Endothelial cell of umbilical vein (primary cell): ENCODE data around the gene ADRA2C. TPM values are rescaled to one million over a fixed set of nuclear protein-coding genes. Genes with fewer than 3 reads are reported as not detected.

Experiments used
- BruUV-seq: library from RNA; stranded (reverse); fragments of 400-500 nt; replicated peaks from 2 replicates; lab custom pipeline; 2021; lab: Mats Ljungman, UMichigan
- CTCF ChIA-PET: fragments of 300-600, 350-600 bp; sonication (Branson Sonifier 250); formaldehyde crosslinking; loops from one replicate; lab custom pipeline; 2021; ENCODE audit warnings: antibody characterized with exemption, inconsistent platforms; lab: Charles Lee
- POLR2A ChIA-PET: fragments of 300-600, 350-600 bp; sonication (Branson Sonifier 250); formaldehyde crosslinking; loops from one replicate; lab custom pipeline; 2021; ENCODE audit warnings: antibody characterized with exemption, inconsistent platforms; lab: Charles Lee
- DNase-seq: peaks from one replicate; pipeline ENCODE4 v3.0.0-alpha.2; 2011; ENCODE audit warnings: low read depth, low spot score
- FAIRE-seq: peaks from 2 replicates; lab custom pipeline; 2011; peaks lifted over from hg19 to GRCh38; lab: Jason Lieb, UNC
- H2AFZ ChIP-seq: 2 replicates; pipeline ENCODE4 v1.6.0; 2012; ENCODE audit warnings: low read depth, low read length, control low read depth, inconsistent platforms
- H3K27ac ChIP-seq: 2 replicates; pipeline ENCODE4 v1.5.1; 2011; ENCODE audit warnings: low read depth, mild to moderate bottlenecking, control low read depth, low read length, moderate library complexity; ENCODE audit not compliant: insufficient read depth
- H3K27me3 ChIP-seq, 2 experiments: 2 replicates each; pipeline versions ENCODE4 v1.6.0 to v1.6.1; 2011; ENCODE audit warnings: low read length in 2 of 2, mixed read lengths in 1 of 2; ENCODE audit not compliant: control insufficient read depth in 2 of 2, insufficient read depth in 2 of 2
- H3K36me3 ChIP-seq, 2 experiments: 2 replicates in 1 of 2; 3 replicates in 1 of 2; pipeline ENCODE4 v1.5.1; 2011; ENCODE audit warnings: low read length in 2 of 2, mild to moderate bottlenecking in 1 of 2, moderate library complexity in 1 of 2; ENCODE audit not compliant: control insufficient read depth in 2 of 2, insufficient read depth in 2 of 2; ENCODE audit errors: extremely low read depth in 1 of 2
- H3K4me1 ChIP-seq: 3 replicates; pipeline ENCODE4 v1.5.1; 2011; ENCODE audit warnings: mild to moderate bottlenecking, low read length; ENCODE audit not compliant: control insufficient read depth, insufficient read depth; ENCODE audit errors: extremely low read depth
- H3K4me2 ChIP-seq: 2 replicates; pipeline ENCODE4 v1.6.1; 2011; ENCODE audit warnings: low read length, control low read depth, mixed read lengths; ENCODE audit not compliant: insufficient read depth
- H3K4me3 ChIP-seq, 3 experiments: fragments of 200-600 bp in 1 of 3; sonication (generic), shearing (Covaris generic) in 1 of 3; replicated peaks in 1 of 3; 2 replicates each; pipeline ENCODE4 v1.5.1; 2011 to 2016; ENCODE audit warnings: control low read depth in 3 of 3, low read length in 3 of 3, mild to moderate bottlenecking in 2 of 3, inconsistent platforms in 1 of 3, low read depth in 1 of 3, moderate library complexity in 1 of 3; ENCODE audit not compliant: insufficient read depth in 1 of 3
- H3K79me2 ChIP-seq: 2 replicates; pipeline ENCODE4 v1.6.0; 2012; ENCODE audit warnings: low read length, inconsistent platforms; ENCODE audit not compliant: control insufficient read depth, insufficient read depth
- H3K9ac ChIP-seq: replicated peaks from 2 replicates; pipeline ENCODE3; 2011; ENCODE audit warnings: low read length, control low read depth; ENCODE audit not compliant: insufficient read depth; ENCODE audit errors: extremely low read depth
- H3K9me1 ChIP-seq: replicated peaks from 3 replicates; pipeline ENCODE4 v1.6.0; 2011; ENCODE audit warnings: mild to moderate bottlenecking, low read length; ENCODE audit not compliant: control insufficient read depth, insufficient read depth; ENCODE audit errors: extremely low read depth
- H3K9me3 ChIP-seq: replicated peaks from 2 replicates; pipeline ENCODE4 v1.5.1; 2012; ENCODE audit warnings: low read length, inconsistent platforms; ENCODE audit not compliant: control insufficient read depth, insufficient read depth
- H4K20me1 ChIP-seq: replicated peaks from 2 replicates; pipeline ENCODE3; 2011; ENCODE audit warnings: mild to moderate bottlenecking, low read length; ENCODE audit not compliant: control insufficient read depth, insufficient read depth; ENCODE audit errors: extremely low read depth
- EZH2 ChIP-seq: IDR thresholded peaks from 2 replicates; pipeline ENCODE4 v1.6.1; 2012; ENCODE audit warnings: borderline replicate concordance, low read depth, mild to moderate bottlenecking, moderate library complexity, low read length, inconsistent platforms; ENCODE audit not compliant: severe bottlenecking
- FOS ChIP-seq: IDR thresholded peaks from 2 replicates; pipeline ENCODE4 v1.6.1; 2011; ENCODE audit warnings: mild to moderate bottlenecking, low read length, moderate library complexity, borderline replicate concordance; ENCODE audit not compliant: insufficient read depth
- GATA2 ChIP-seq: IDR thresholded peaks from 2 replicates; pipeline ENCODE4 v1.7.0; 2011; ENCODE audit warnings: low read depth, mild to moderate bottlenecking, moderate library complexity, mixed read lengths, low read length; ENCODE audit not compliant: insufficient read length, insufficient read depth
- JUN ChIP-seq: IDR thresholded peaks from 2 replicates; pipeline ENCODE4 v1.6.1; 2011; ENCODE audit warnings: borderline replicate concordance, low read depth; ENCODE audit not compliant: insufficient read length, insufficient read depth
- MYC ChIP-seq: IDR thresholded peaks from one replicate; pipeline ENCODE4 v1.6.1; 2011; ENCODE audit warnings: mild to moderate bottlenecking, low read depth, low read length
- POLR2A ChIP-seq: IDR thresholded peaks from 2 replicates; pipeline ENCODE4 v1.6.1; 2012; ENCODE audit warnings: low read depth, mild to moderate bottlenecking, control low read depth, low read length
- POLR2AphosphoS5 ChIP-seq: IDR thresholded peaks from 2 replicates; pipeline ENCODE4 v1.6.1; 2012; ENCODE audit warnings: low read depth, mild to moderate bottlenecking, control low read depth, low read length, moderate library complexity; ENCODE audit not compliant: insufficient read depth
- dilution Hi-C: fragments of 300-500 bp; cut with MboI; formaldehyde crosslinking; loops from one replicate; pipeline ENCODE4 v1.15.0; 2019; ENCODE audit warnings: low sequenced_read_pairs; ENCODE audit not compliant: extremely low pct_ligation_motif_present
- intact Hi-C: fragments of 100-400 bp; cut with micrococcal nuclease; formaldehyde crosslinking; loops from one replicate; pipeline ENCODE4 v1.10.0; 2022
- polyA plus RNA-seq, 4 experiments: library from polyadenylated mRNA; depleted of rRNA in 3 of 4; stranded (reverse) in 3 of 4; unstranded in 1 of 4; fragments of >200 nt; gene quantifications; 2 replicates each; pipeline versions ENCODE4 v1.2.1 to v1.2.3, GENCODE V29; 2011 to 2012; ENCODE audit warnings: missing spikeins in 1 of 4
- total RNA-seq: library from RNA; stranded (reverse); gene quantifications from 2 replicates; pipeline ENCODE4 v1.2.3, GENCODE V29; 2021
- TF ChIP-seq, protein P1 (sequence below): IDR thresholded peaks from 2 replicates; pipeline ENCODE4 v1.6.1; 2011; ENCODE audit not compliant: insufficient read depth, insufficient read length
- TF ChIP-seq, protein P2 (sequence below), 2 donors: IDR thresholded peaks; 1 replicate in 1 of 2; 2 replicates in 1 of 2; pipeline ENCODE4 v1.5.1; 2011; ENCODE audit warnings: low read length in 2 of 2, mild to moderate bottlenecking in 2 of 2, moderate library complexity in 2 of 2, control low read depth in 1 of 2, inconsistent platforms in 1 of 2, low read depth in 1 of 2; ENCODE audit not compliant: insufficient read depth in 1 of 2; ENCODE audit errors: extremely low read depth in 1 of 2

Gene ADRA2C
- total and polyA plus RNA-seq, 2 donors (not counting 3 experiments of a cell fraction or from before 2014, with no cell fraction given) = 0.03 to 0.40 TPM

DNA sequence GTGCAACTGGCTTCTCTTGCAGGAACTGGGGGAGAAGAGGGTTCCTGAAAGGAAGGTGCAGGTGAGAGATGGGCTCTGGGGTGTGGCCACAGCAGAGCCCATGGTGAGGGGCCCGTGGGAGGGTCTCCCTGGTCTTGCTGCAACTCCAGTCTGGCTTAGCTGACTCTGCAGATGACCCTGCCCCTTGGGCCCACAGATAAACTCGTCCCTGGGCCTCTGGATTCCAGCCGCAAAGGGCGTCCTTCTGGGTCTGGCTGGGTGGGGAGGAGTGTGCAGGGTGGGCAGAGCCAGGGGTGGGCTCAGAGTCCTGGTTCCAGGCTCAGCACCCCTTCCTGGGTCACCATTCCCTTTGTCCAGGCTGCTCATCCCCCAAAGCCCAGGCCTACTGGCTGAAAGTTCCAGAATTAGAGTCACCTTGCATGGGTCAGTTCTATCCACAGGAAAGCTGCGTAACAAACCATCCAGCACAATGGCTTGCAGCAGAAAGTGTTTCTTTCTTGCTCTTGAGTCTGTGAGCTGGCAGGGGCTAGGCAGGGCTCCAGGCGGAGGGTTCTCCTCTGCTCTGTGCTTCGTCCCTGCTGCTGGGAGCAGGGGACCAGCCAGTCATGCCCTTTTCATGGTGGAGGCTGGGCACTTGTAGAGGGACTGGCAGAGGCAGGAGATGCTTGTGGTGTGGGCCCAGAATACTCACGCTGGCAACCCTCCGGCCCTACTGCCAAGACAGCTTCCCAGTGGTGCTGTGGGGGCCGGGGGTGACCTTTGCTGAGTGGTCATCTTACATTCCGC, 43.5 kb upstream of the ADRA2C start:
- TF ChIP-seq EZH2 = no peak
- TF ChIP-seq, protein P1, sequence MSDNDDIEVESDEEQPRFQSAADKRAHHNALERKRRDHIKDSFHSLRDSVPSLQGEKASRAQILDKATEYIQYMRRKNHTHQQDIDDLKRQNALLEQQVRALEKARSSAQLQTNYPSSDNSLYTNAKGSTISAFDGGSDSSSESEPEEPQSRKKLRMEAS = no peak
- TF ChIP-seq JUN = no peak
- no peak for TF ChIP-seq GATA2
- no peak for TF ChIP-seq POLR2AphosphoS5
- TF ChIP-seq, protein P2, sequence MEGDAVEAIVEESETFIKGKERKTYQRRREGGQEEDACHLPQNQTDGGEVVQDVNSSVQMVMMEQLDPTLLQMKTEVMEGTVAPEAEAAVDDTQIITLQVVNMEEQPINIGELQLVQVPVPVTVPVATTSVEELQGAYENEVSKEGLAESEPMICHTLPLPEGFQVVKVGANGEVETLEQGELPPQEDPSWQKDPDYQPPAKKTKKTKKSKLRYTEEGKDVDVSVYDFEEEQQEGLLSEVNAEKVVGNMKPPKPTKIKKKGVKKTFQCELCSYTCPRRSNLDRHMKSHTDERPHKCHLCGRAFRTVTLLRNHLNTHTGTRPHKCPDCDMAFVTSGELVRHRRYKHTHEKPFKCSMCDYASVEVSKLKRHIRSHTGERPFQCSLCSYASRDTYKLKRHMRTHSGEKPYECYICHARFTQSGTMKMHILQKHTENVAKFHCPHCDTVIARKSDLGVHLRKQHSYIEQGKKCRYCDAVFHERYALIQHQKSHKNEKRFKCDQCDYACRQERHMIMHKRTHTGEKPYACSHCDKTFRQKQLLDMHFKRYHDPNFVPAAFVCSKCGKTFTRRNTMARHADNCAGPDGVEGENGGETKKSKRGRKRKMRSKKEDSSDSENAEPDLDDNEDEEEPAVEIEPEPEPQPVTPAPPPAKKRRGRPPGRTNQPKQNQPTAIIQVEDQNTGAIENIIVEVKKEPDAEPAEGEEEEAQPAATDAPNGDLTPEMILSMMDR (IDR thresholded peaks at IDR 0.05; ENCODE audit: extremely low read depth in 1 of 2, insufficient read depth in 1 of 2, low read depth in 1 of 2, low read length in 2 of 2) = no peak
- no peak for TF ChIP-seq POLR2A
- no peak for TF ChIP-seq MYC
- no peak for TF ChIP-seq FOS
- no peak for FAIRE-seq
- no peak for DNase-seq
- H3K27me3 ChIP-seq = no peaks in the 10 kb centered on the region
- H3K27ac ChIP-seq = no peak overlapping the region
- intact Hi-C loops (no loop called here), dilution Hi-C loops (no loop called here)
- H3K4me3 ChIP-seq = no peak overlapping the region
- no peaks in the 10 kb centered on the region for H3K79me2 ChIP-seq
- CTCF ChIA-PET = no interaction called here
- no peak overlapping the region for H2AFZ ChIP-seq
- H3K4me1 ChIP-seq = no peaks in the 10 kb centered on the region
- H3K9me3 ChIP-seq = no peaks in the 10 kb centered on the region
- no peaks in the 10 kb centered on the region for H4K20me1 ChIP-seq
- BruUV-seq = no TSS peak
- H3K4me2 ChIP-seq = no peak overlapping the region
- H3K36me3 ChIP-seq = no peaks in the 10 kb centered on the region
- POLR2A ChIA-PET = no interaction called here
- H3K9ac ChIP-seq = no peak overlapping the region
- no peaks in the 10 kb centered on the region for H3K9me1 ChIP-seq
